ENCODE results near the gene KIRREL3.

GRCh38 chr11:126997196-126997595 is 3.4 kb downstream of the KIRREL3 start:
- no peak for TF ChIP-seq POLR2AphosphoS5 (IDR thresholded peaks at IDR 0.05)
- TF ChIP-seq CTCF (IDR thresholded peaks at IDR 0.05), result no peak
- TF ChIP-seq POLR2A (IDR thresholded peaks at IDR 0.05), result no peak
